Right lobe of liver (tissue), 4 donors: ENCODE results near the gene CXCL12.

Source experiments
- CTCF ChIP-seq, 4 donors: fragments of 200-600 bp in 3 of 4; fragments of 450-650 bp in 1 of 4; IDR thresholded peaks; one replicate each; pipeline versions ENCODE4 v1.5.1 to v1.8.0; 2016 to 2022; ENCODE audit warnings: antibody characterized with exemption in 4 of 4, mild to moderate bottlenecking in 2 of 4
- POLR2A ChIP-seq: fragments of 450-650 bp; IDR thresholded peaks from one replicate; pipeline ENCODE4 v1.6.1; 2017; ENCODE audit warnings: antibody characterized with exemption, mild to moderate bottlenecking
- donor health status: DM: no; HTN: no; CAD: no.
- donor health status: DM: no; HTN: no; CAD: no.
- donor health status: DM: no; HTN: yes; CAD: no.

DNA sequence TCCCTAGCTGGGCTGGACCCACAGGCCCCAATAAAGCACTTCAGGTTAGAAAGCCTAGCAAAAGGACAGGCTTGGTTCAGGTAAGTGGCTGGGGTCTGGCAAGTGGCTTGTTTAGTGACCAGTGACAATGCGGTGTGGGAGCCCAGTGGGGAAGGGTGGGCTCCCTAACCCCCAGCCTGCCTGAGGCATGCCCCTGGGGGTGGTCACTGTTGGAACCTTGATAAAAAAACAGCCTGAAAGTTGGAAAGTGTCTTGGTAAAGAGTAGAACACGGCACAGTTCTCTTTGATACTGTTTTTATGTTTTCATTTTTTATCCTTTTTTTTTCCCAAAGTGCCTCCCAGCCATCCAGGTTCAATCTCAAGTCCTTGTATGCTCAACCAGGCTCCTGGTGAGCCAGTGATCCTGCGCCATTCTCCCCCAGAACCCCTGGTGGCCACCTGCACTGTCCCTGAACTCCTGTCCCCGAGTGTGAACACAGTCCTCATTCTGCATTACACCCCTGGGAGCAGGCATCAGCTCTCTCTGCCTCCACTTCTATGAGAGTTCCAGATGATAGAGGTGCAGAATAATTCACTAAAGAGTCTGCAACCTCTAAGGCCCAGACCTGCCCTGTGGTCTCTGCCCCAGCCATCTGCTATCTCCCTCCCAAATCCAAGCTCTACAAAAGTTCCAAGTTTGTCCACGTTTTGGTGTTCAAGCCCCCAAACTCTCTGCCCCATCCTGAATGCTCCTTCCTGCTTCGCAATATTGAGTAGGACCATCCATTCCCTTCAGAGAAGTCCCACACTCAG is 15.0 kb upstream of the CXCL12 start:
- TF ChIP-seq CTCF (IDR thresholded peaks at IDR 0.05): no peak
- TF ChIP-seq POLR2A: no peak
